ENCODE results near the gene CCSAP.

CCSAP gene

GRCh38 chr1:229383188-229383587 is 40.3 kb upstream of the CCSAP start:
- no peaks in the 10 kb centered on the region for H3K4me1 ChIP-seq (ENCODE audit: insufficient read depth, low read length, poor library complexity, severe bottlenecking)
- no peak overlapping the region for H3K9ac ChIP-seq (ENCODE audit: low read depth, low read length, poor library complexity, severe bottlenecking)
- H3K4me2 ChIP-seq (ENCODE audit: low read depth, low read length, poor library complexity, severe bottlenecking): no peak overlapping the region
- TF ChIP-seq CTCF (conservative IDR thresholded peaks at IDR 0.05; ENCODE audit: low read length): no peak
- no peak for TF ChIP-seq EZH2phosphoT487 (IDR thresholded peaks at IDR 0.05; ENCODE audit: borderline replicate concordance)
- no peaks in the 10 kb centered on the region for H3K27me3 ChIP-seq (ENCODE audit: insufficient read depth, low read length, poor library complexity, severe bottlenecking)
- no peaks in the 10 kb centered on the region for H3K9me3 ChIP-seq (ENCODE audit: insufficient read depth, low read depth, low read length)
- H3F3A ChIP-seq (ENCODE audit: low read depth): no peaks in the 10 kb centered on the region
- no peaks in the 10 kb centered on the region for H3K79me2 ChIP-seq (ENCODE audit: insufficient read depth, low read length)
- H4K20me1 ChIP-seq (ENCODE audit: insufficient read depth, low read length, poor library complexity, severe bottlenecking): no peaks in the 10 kb centered on the region
- no peaks in the 10 kb centered on the region for H3K36me3 ChIP-seq (ENCODE audit: insufficient read depth, low read length)
- no peak overlapping the region for H3K4me3 ChIP-seq (ENCODE audit: low read length, poor library complexity, severe bottlenecking)
- H2AFZ ChIP-seq (ENCODE audit: low read length): no peak overlapping the region
- H3K9me2 ChIP-seq (replicated peaks; ENCODE audit: low read depth, low read length): no peaks in the 10 kb centered on the region

GRCh38 chr1:229381234-229381633 is 38.4 kb upstream of the CCSAP start:
- Histone ChIP-seq H4K20me1 (ENCODE audit: insufficient read depth, low read length, poor library complexity, severe bottlenecking) (no peaks in the 10 kb centered on the region), H3K9ac (ENCODE audit: low read depth, low read length, poor library complexity, severe bottlenecking) (no peak overlapping the region), H3K4me2 (ENCODE audit: low read depth, low read length, poor library complexity, severe bottlenecking) (no peak overlapping the region), H3K27me3 (ENCODE audit: insufficient read depth, low read length, poor library complexity, severe bottlenecking) (no peaks in the 10 kb centered on the region), H3K9me3 (ENCODE audit: insufficient read depth, low read depth, low read length) (no peaks in the 10 kb centered on the region), H3K36me3 (ENCODE audit: insufficient read depth, low read length) (no peaks in the 10 kb centered on the region), H3F3A (ENCODE audit: low read depth) (no peaks in the 10 kb centered on the region), H3K4me1 (ENCODE audit: insufficient read depth, low read length, poor library complexity, severe bottlenecking) (no peaks in the 10 kb centered on the region), H3K9me2 (replicated peaks; ENCODE audit: low read depth, low read length) (no peaks in the 10 kb centered on the region), H3K79me2 (ENCODE audit: insufficient read depth, low read length) (no peaks in the 10 kb centered on the region), H3K4me3 (ENCODE audit: low read length, poor library complexity, severe bottlenecking) (no peak overlapping the region), H2AFZ (ENCODE audit: low read length) (no peak overlapping the region)
- no peak for TF ChIP-seq EZH2phosphoT487 (IDR thresholded peaks at IDR 0.05; ENCODE audit: borderline replicate concordance)
- TF ChIP-seq CTCF (conservative IDR thresholded peaks at IDR 0.05; ENCODE audit: low read length): no peak

- H3K27me3 ChIP-seq (ENCODE audit: insufficient read depth, low read length, poor library complexity, severe bottlenecking): no peaks in the 10 kb centered on the region
- H3K4me1 ChIP-seq (ENCODE audit: insufficient read depth, low read length, poor library complexity, severe bottlenecking): no peaks in the 10 kb centered on the region
- TF ChIP-seq CTCF (conservative IDR thresholded peaks at IDR 0.05; ENCODE audit: low read length) (no peak), EZH2phosphoT487 (IDR thresholded peaks at IDR 0.05; ENCODE audit: borderline replicate concordance) (no peak)
- no peak overlapping the region for H3K4me2 ChIP-seq (ENCODE audit: low read depth, low read length, poor library complexity, severe bottlenecking)
- H3K9me3 ChIP-seq (ENCODE audit: insufficient read depth, low read depth, low read length): no peaks in the 10 kb centered on the region
- no peak overlapping the region for H3K9ac ChIP-seq (ENCODE audit: low read depth, low read length, poor library complexity, severe bottlenecking)
- H4K20me1 ChIP-seq (ENCODE audit: insufficient read depth, low read length, poor library complexity, severe bottlenecking): no peaks in the 10 kb centered on the region
- no peaks in the 10 kb centered on the region for H3K9me2 ChIP-seq (replicated peaks; ENCODE audit: low read depth, low read length)
- H3F3A ChIP-seq (ENCODE audit: low read depth): no peaks in the 10 kb centered on the region
- H2AFZ ChIP-seq (ENCODE audit: low read length): no peak overlapping the region
- H3K4me3 ChIP-seq (ENCODE audit: low read length, poor library complexity, severe bottlenecking): no peak overlapping the region
- no peaks in the 10 kb centered on the region for H3K36me3 ChIP-seq (ENCODE audit: insufficient read depth, low read length)
- no peaks in the 10 kb centered on the region for H3K79me2 ChIP-seq (ENCODE audit: insufficient read depth, low read length)
Observed at GRCh38 chr1:229380536-229381160, 37.8 kb upstream of the CCSAP start.

Measured in Loucy (cell line).